Fibroblast of upper back skin (primary cell): ENCODE data around the gene SMTNL1.

Experiments
- DNase-seq: peaks from one replicate; pipeline ENCODE4 v3.0.0-alpha.2; 2013

Gene SMTNL1

GRCh38 chr11:57536947-57537619 is at the start of gene SMTNL1:
Gene SMTNL1, plus strand, starts transcription at chr11:57537595. Its CDS starts 5,048 bp downstream, at chr11:57542643.
- DNase-seq: no peak

- DNase-seq: no peak
These were observed 49.3 kb upstream of the SMTNL1 start for GRCh38 chr11:57487920-57488659.

GRCh38 chr11:57490456-57491248 is 46.7 kb upstream of the SMTNL1 start:
- no peak for DNase-seq

- no peak for DNase-seq
These were observed 45.9 kb upstream of the SMTNL1 start for GRCh38 chr11:57491371-57492061.

- DNase-seq: peak; percentile 31
These were observed 43.6 kb upstream of the SMTNL1 start for GRCh38 chr11:57493507-57494503.

- no peak for DNase-seq
These were observed 41.1 kb upstream of the SMTNL1 start for GRCh38 chr11:57496109-57496820.

- no peak for DNase-seq
These were observed 39.8 kb upstream of the SMTNL1 start for GRCh38 chr11:57497303-57498247.

GRCh38 chr11:57498540-57498939 is 38.9 kb upstream of the SMTNL1 start:
- DNase-seq: no peak

- DNase-seq: peak; percentile 88
These were observed 37.9 kb upstream of the SMTNL1 start for GRCh38 chr11:57499413-57499982.

GRCh38 chr11:57499983-57500461 is 37.4 kb upstream of the SMTNL1 start:
- DNase-seq: no peak

GRCh38 chr11:57500515-57500914 is 36.9 kb upstream of the SMTNL1 start:
- no peak for DNase-seq

GRCh38 chr11:57500926-57501325 is 36.5 kb upstream of the SMTNL1 start:
- no peak for DNase-seq

- DNase-seq: no peak
These were observed 35.4 kb upstream of the SMTNL1 start for GRCh38 chr11:57501953-57502352.

GRCh38 chr11:57502376-57502775 is 35.0 kb upstream of the SMTNL1 start:
- DNase-seq: no peak

GRCh38 chr11:57502870-57503269 is 34.5 kb upstream of the SMTNL1 start:
- DNase-seq: no peak

GRCh38 chr11:57504511-57504910 is 32.9 kb upstream of the SMTNL1 start:
- no peak for DNase-seq

- no peak for DNase-seq
These were observed 30.9 kb upstream of the SMTNL1 start for GRCh38 chr11:57506522-57506921.

- no peak for DNase-seq
These were observed 28.8 kb upstream of the SMTNL1 start for GRCh38 chr11:57508341-57509170.
